ENCODE results near the gene SPAG16.
"Not testable (repeated sequence)": the region's sequence is repeated elsewhere in the genome, so short reads cannot be mapped to it uniquely, and the experiment has no call there.

The SPAG16 gene

GRCh38 chr2:214052235-214052634 is 768.0 kb downstream of the SPAG16 start:
- Histone ChIP-seq H3K9ac (ENCODE audit: low read depth, low read length, poor library complexity, severe bottlenecking) (no peak overlapping the region), H3F3A (ENCODE audit: low read depth) (no peaks in the 10 kb centered on the region), H3K36me3 (ENCODE audit: insufficient read depth, low read length) (no peaks in the 10 kb centered on the region), H4K20me1 (ENCODE audit: insufficient read depth, low read length, poor library complexity, severe bottlenecking) (no peaks in the 10 kb centered on the region), H3K27me3 (ENCODE audit: insufficient read depth, low read length, poor library complexity, severe bottlenecking) (no peaks in the 10 kb centered on the region), H3K4me3 (ENCODE audit: low read length, poor library complexity, severe bottlenecking) (no peak overlapping the region), H3K9me2 (replicated peaks; ENCODE audit: low read depth, low read length) (no peaks in the 10 kb centered on the region), H3K4me1 (ENCODE audit: insufficient read depth, low read length, poor library complexity, severe bottlenecking) (no peaks in the 10 kb centered on the region), H3K9me3 (ENCODE audit: insufficient read depth, low read depth, low read length) (no peaks in the 10 kb centered on the region), H2AFZ (ENCODE audit: low read length) (no peak overlapping the region), H3K4me2 (ENCODE audit: low read depth, low read length, poor library complexity, severe bottlenecking) (no peak overlapping the region), H3K79me2 (ENCODE audit: insufficient read depth, low read length) (no peaks in the 10 kb centered on the region)
- no peak for TF ChIP-seq EZH2phosphoT487 (IDR thresholded peaks at IDR 0.05; ENCODE audit: borderline replicate concordance)
- no peak for TF ChIP-seq CTCF (conservative IDR thresholded peaks at IDR 0.05; ENCODE audit: low read length)

GRCh38 chr2:214057986-214058385 is 773.7 kb downstream of the SPAG16 start:
- Histone ChIP-seq H3K9ac (ENCODE audit: low read depth, low read length, poor library complexity, severe bottlenecking) (no peak overlapping the region), H3K4me2 (ENCODE audit: low read depth, low read length, poor library complexity, severe bottlenecking) (no peak overlapping the region), H3K4me1 (ENCODE audit: insufficient read depth, low read length, poor library complexity, severe bottlenecking) (no peaks in the 10 kb centered on the region), H4K20me1 (ENCODE audit: insufficient read depth, low read length, poor library complexity, severe bottlenecking) (no peaks in the 10 kb centered on the region), H3K79me2 (ENCODE audit: insufficient read depth, low read length) (no peaks in the 10 kb centered on the region), H3K36me3 (ENCODE audit: insufficient read depth, low read length) (no peaks in the 10 kb centered on the region), H3F3A (ENCODE audit: low read depth) (no peaks in the 10 kb centered on the region), H3K27me3 (ENCODE audit: insufficient read depth, low read length, poor library complexity, severe bottlenecking) (no peaks in the 10 kb centered on the region), H3K9me2 (replicated peaks; ENCODE audit: low read depth, low read length) (no peaks in the 10 kb centered on the region), H2AFZ (ENCODE audit: low read length) (peak overlapping the region; percentile 33; the same call in 1 of the 2 replicates), H3K9me3 (ENCODE audit: insufficient read depth, low read depth, low read length) (no peaks in the 10 kb centered on the region), H3K4me3 (ENCODE audit: low read length, poor library complexity, severe bottlenecking) (no peak overlapping the region)
- no peak for TF ChIP-seq EZH2phosphoT487 (IDR thresholded peaks at IDR 0.05; ENCODE audit: borderline replicate concordance)
- TF ChIP-seq CTCF (conservative IDR thresholded peaks at IDR 0.05; ENCODE audit: low read length) = no peak

- H3F3A ChIP-seq (ENCODE audit: low read depth); H3K9ac ChIP-seq (ENCODE audit: low read depth, low read length, poor library complexity, severe bottlenecking); H3K4me3 ChIP-seq (ENCODE audit: low read length, poor library complexity, severe bottlenecking); H3K4me1 ChIP-seq (ENCODE audit: insufficient read depth, low read length, poor library complexity, severe bottlenecking); H3K79me2 ChIP-seq (ENCODE audit: insufficient read depth, low read length); H3K9me2 ChIP-seq (replicated peaks; ENCODE audit: low read depth, low read length); H3K36me3 ChIP-seq (ENCODE audit: insufficient read depth, low read length); H3K4me2 ChIP-seq (ENCODE audit: low read depth, low read length, poor library complexity, severe bottlenecking); H2AFZ ChIP-seq (ENCODE audit: low read length); H3K9me3 ChIP-seq (ENCODE audit: insufficient read depth, low read depth, low read length); H4K20me1 ChIP-seq (ENCODE audit: insufficient read depth, low read length, poor library complexity, severe bottlenecking); H3K27me3 ChIP-seq (ENCODE audit: insufficient read depth, low read length, poor library complexity, severe bottlenecking): not testable (repeated sequence)
Observed at GRCh38 chr2:214062279-214062678, 778.0 kb downstream of the SPAG16 start.

- no peak overlapping the region for H2AFZ ChIP-seq (ENCODE audit: low read length)
- H3K27me3 ChIP-seq (ENCODE audit: insufficient read depth, low read length, poor library complexity, severe bottlenecking) = no peaks in the 10 kb centered on the region
- H3K9me3 ChIP-seq (ENCODE audit: insufficient read depth, low read depth, low read length) = no peaks in the 10 kb centered on the region
- H3K79me2 ChIP-seq (ENCODE audit: insufficient read depth, low read length) = no peaks in the 10 kb centered on the region
- H4K20me1 ChIP-seq (ENCODE audit: insufficient read depth, low read length, poor library complexity, severe bottlenecking) = no peaks in the 10 kb centered on the region
- H3K4me2 ChIP-seq (ENCODE audit: low read depth, low read length, poor library complexity, severe bottlenecking) = no peak overlapping the region
- H3K4me3 ChIP-seq (ENCODE audit: low read length, poor library complexity, severe bottlenecking) = no peak overlapping the region
- TF ChIP-seq CTCF (conservative IDR thresholded peaks at IDR 0.05; ENCODE audit: low read length) (no peak), EZH2phosphoT487 (IDR thresholded peaks at IDR 0.05; ENCODE audit: borderline replicate concordance) (no peak)
- peaks cover 9% of the 10 kb centered on the region for H3K4me1 ChIP-seq (ENCODE audit: insufficient read depth, low read length, poor library complexity, severe bottlenecking)
- H3K9ac ChIP-seq (ENCODE audit: low read depth, low read length, poor library complexity, severe bottlenecking) = no peak overlapping the region
- H3F3A ChIP-seq (ENCODE audit: low read depth) = no peaks in the 10 kb centered on the region
- H3K9me2 ChIP-seq (replicated peaks; ENCODE audit: low read depth, low read length) = no peaks in the 10 kb centered on the region
- H3K36me3 ChIP-seq (ENCODE audit: insufficient read depth, low read length) = no peaks in the 10 kb centered on the region
Observed at GRCh38 chr2:214064471-214064870, 780.2 kb downstream of the SPAG16 start.
